ENCODE data around the gene CD207. TPM values are rescaled to one million over a fixed set of nuclear protein-coding genes. Genes with fewer than 3 reads are reported as not detected.

Gene CD207
- total and polyA plus RNA-seq, 7 donors, result 0.06 to 0.71 (median 0.27) TPM; not detected in 4

- Histone ChIP-seq H3K36me3 (no peaks in the 10 kb centered on the region), H3K4me3 (no peak overlapping the region), H3K27me3 (peaks cover 6 to 38% (median 11%) of the 10 kb centered on the region in 3 donors), H3K27ac (no peak overlapping the region), H3K9me3 (no peaks in the 10 kb centered on the region), H3K4me1 (peaks cover 0 to 11% (median 11%) of the 10 kb centered on the region in 4 donors)
- WGBS, 2 donors, result 10 to 18% methylated on average over 7 of the region's 7 CpGs
- intact Hi-C loops (cut with DNase I), result no loop called here
- no peak for DNase-seq
- TF ChIP-seq POLR2A (IDR thresholded peaks at IDR 0.05), result no peak
- no peak for TF ChIP-seq CTCF (IDR thresholded peaks at IDR 0.05)
- TF ChIP-seq EP300 (IDR thresholded peaks at IDR 0.05), result no peak
- TF ChIP-seq POLR2AphosphoS5 (IDR thresholded peaks at IDR 0.05), result no peak
Measured at GRCh38 chr2:70785137-70785911, 50.3 kb downstream of the CD207 start.

- no peak for DNase-seq
- WGBS, 2 donors, result 77 to 89% methylated on average over 2 of the region's 2 CpGs
Measured at GRCh38 chr2:70784320-70784719, 51.3 kb downstream of the CD207 start.

More at GRCh38 chr2:70784320-70784719, 51.3 kb downstream of the CD207 start:
- Histone ChIP-seq H3K4me3 (no peak overlapping the region), H3K36me3 (no peaks in the 10 kb centered on the region), H3K27ac (no peak overlapping the region), H3K27me3 (peaks cover 0 to 28% (median 3%) of the 10 kb centered on the region in 3 donors), H3K4me1 (peaks cover 0 to under 1% (median under 1%) of the 10 kb centered on the region in 4 donors), H3K9me3 (no peaks in the 10 kb centered on the region)
- intact Hi-C loops (cut with DNase I), result no loop called here
- TF ChIP-seq CTCF (IDR thresholded peaks at IDR 0.05) (no peak), EP300 (IDR thresholded peaks at IDR 0.05) (no peak), POLR2AphosphoS5 (IDR thresholded peaks at IDR 0.05) (no peak)

Small RNAs within 50 kb of the gene (small RNA-seq; reads per million reads assigned to genes)
- 0 reads per million in 3 donors for gene HMGN2P21

Other genes with a start within 250 kb of the CD207 start
- 1 to 10 TPM; 1.3 to 5.8 (median 3.9) TPM for gene ADD2, start 67.6 kb downstream of the CD207 start, total RNA-seq
- 1 to 10 TPM in 1 of 3 donors, under 1 TPM in 1, not detected in 1; under 0.01 to 2.7 TPM for gene ADD2, start 67.6 kb downstream of the CD207 start, polyA plus RNA-seq
- gene FIGLA, start 45.2 kb downstream of the CD207 start, total RNA-seq, result not detected
- gene FIGLA, start 45.2 kb downstream of the CD207 start, polyA plus RNA-seq, result not detected
- under 1 TPM in 1 of 4 donors, not detected in 3; 0.55 TPM for gene CLEC4F, start 15.2 kb downstream of the CD207 start, total RNA-seq
- under 1 TPM in 1 of 3 donors, not detected in 2; 0.15 TPM for gene CLEC4F, start 15.2 kb downstream of the CD207 start, polyA plus RNA-seq
- 1 to 10 TPM in 1 of 4 donors, under 1 TPM in 1, not detected in 2; 0.83 to 1.8 TPM for gene VAX2, start 64.8 kb upstream of the CD207 start, total RNA-seq
- under 1 TPM in 2 of 3 donors, not detected in 1; 0.07 to 0.60 TPM for gene VAX2, start 64.8 kb upstream of the CD207 start, polyA plus RNA-seq
- 1 to 10 TPM in 1 of 4 donors, under 1 TPM in 1, not detected in 2; 0.66 to 1.9 TPM for gene ATP6V1B1, start 100.1 kb upstream of the CD207 start, total RNA-seq
- gene ATP6V1B1, start 100.1 kb upstream of the CD207 start, polyA plus RNA-seq, result under 1 TPM in 1 of 3 donors, not detected in 2; 0.16 TPM
- gene ANKRD53, start 142.8 kb upstream of the CD207 start, total RNA-seq, result 1 to 10 TPM in 2 of 4 donors, under 1 TPM in 2; 0.49 to 1.9 (median 0.87) TPM
- gene ANKRD53, start 142.8 kb upstream of the CD207 start, polyA plus RNA-seq, result 1 to 10 TPM in 2 of 3 donors, not detected in 1; 1.0 to 1.2 TPM
- 10 to 100 TPM; 19.5 to 26.5 (median 22.8) TPM for gene TEX261, start 159.1 kb upstream of the CD207 start, total RNA-seq
- 10 to 100 TPM; 12.0 to 47.6 (median 16.8) TPM for gene TEX261, start 159.1 kb upstream of the CD207 start, polyA plus RNA-seq
- gene NAGK, start 232.8 kb upstream of the CD207 start, total RNA-seq, result 10 to 100 TPM; 36.3 to 73.2 (median 64.2) TPM
- gene NAGK, start 232.8 kb upstream of the CD207 start, polyA plus RNA-seq, result 10 to 100 TPM; 60.0 to 93.1 (median 86.5) TPM

All from sigmoid colon (tissue), 7 donors.